Measurements from ENCODE around the gene LMO2. TPM values are rescaled to one million over a fixed set of nuclear protein-coding genes. Genes with fewer than 3 reads are reported as not detected.
A peak's percentile ranks its signal among the peaks of the same experiment; 100 is the strongest.

The LMO2 gene
- total and polyA plus RNA-seq, 2 donors (not counting 1 experiment from before 2014, with no cell fraction given), result 6.2 to 10.7 TPM

DNA sequence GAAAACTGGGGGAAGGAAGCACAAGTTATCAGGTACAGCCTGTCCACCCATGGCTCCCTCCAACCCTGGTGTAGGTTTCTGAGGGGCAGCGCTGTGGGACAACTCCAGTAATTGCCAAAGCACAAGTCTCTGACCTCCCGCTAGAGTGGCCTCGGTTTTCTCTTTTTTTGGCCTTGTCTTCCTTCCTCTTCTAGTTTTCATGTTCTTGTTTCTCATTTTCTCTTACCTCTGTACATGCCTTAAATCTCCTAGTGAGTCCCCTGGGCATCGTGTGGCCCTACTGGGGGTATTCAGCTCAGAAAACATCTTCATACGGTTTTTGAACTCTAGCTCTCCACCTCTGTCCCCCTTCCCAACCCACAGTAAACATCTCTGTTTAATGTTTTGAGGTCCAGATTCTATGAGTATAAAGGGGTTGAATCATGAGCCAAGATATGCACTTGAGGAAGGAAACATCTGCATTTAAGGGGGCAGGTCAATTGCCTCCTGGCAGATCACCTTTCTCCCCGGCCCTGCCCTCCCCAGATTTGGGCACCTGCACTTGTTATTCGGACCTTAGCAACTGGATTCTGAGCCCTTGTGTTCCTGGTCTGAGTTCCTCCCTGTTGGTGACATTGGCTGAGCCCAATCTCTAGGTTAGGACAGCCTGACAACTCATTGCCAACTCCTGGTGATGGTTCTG, 8.4 kb upstream of the LMO2 start:
- no peaks in the 10 kb centered on the region for H3K27me3 ChIP-seq (replicated peaks in 1 of 4; ENCODE audit: control extremely low read depth in 1 of 4, control insufficient read depth in 3 of 4, insufficient read depth in 4 of 4, low read length in 3 of 4)
- no peaks in the 10 kb centered on the region for H3K9me3 ChIP-seq (ENCODE audit: control extremely low read depth in 1 of 3, control insufficient read depth in 2 of 3, insufficient read depth in 1 of 3, low read length in 2 of 3)
- H3K36me3 ChIP-seq (replicated peaks in 1 of 2; ENCODE audit: control extremely low read depth in 1 of 2, control insufficient read depth in 1 of 2, extremely low read depth in 1 of 2, insufficient read depth in 2 of 2, low read length in 1 of 2), result no peaks in the 10 kb centered on the region
- ATAC-seq (ENCODE audit: low read depth), result peak; percentile 14
- Mint-ChIP-seq H3K4me1 (peaks cover 45% of the 10 kb centered on the region), H3K27ac (peak overlapping the region; percentile 53), H3K27me3 (no peaks in the 10 kb centered on the region), H3K9me3 (ENCODE audit: insufficient read depth) (no peaks in the 10 kb centered on the region), H3K4me3 (peak overlapping the region; percentile 59)
- H3K4me1 ChIP-seq (ENCODE audit: control insufficient read depth in 2 of 2, insufficient read depth in 2 of 2, low read length in 2 of 2), result peaks cover 38 to 41% of the 10 kb centered on the region in 2 donors
- H2AFZ ChIP-seq (ENCODE audit: insufficient read depth, low read depth, low read length, poor library complexity, severe bottlenecking), result peak overlapping the region; percentile 30
- peaks cover 8% of the 10 kb centered on the region for H3K79me2 ChIP-seq (ENCODE audit: control insufficient read depth, insufficient read depth, low read length)
- peak overlapping the region in 1 of 5 experiments; percentile 8 for H3K4me3 ChIP-seq (ENCODE audit: control extremely low read depth in 1 of 5, extremely low read depth in 1 of 5, insufficient read depth in 1 of 5, low read depth in 2 of 5, low read length in 4 of 5)
- ChIA-PET POLR2A (no interaction called here), CTCF (no interaction called here)
- no peak for TF ChIP-seq EZH2 (IDR thresholded peaks at IDR 0.05; ENCODE audit: borderline replicate concordance, insufficient read depth, low read depth, low read length, poor library complexity, severe bottlenecking)
- TF ChIP-seq, protein P1, sequence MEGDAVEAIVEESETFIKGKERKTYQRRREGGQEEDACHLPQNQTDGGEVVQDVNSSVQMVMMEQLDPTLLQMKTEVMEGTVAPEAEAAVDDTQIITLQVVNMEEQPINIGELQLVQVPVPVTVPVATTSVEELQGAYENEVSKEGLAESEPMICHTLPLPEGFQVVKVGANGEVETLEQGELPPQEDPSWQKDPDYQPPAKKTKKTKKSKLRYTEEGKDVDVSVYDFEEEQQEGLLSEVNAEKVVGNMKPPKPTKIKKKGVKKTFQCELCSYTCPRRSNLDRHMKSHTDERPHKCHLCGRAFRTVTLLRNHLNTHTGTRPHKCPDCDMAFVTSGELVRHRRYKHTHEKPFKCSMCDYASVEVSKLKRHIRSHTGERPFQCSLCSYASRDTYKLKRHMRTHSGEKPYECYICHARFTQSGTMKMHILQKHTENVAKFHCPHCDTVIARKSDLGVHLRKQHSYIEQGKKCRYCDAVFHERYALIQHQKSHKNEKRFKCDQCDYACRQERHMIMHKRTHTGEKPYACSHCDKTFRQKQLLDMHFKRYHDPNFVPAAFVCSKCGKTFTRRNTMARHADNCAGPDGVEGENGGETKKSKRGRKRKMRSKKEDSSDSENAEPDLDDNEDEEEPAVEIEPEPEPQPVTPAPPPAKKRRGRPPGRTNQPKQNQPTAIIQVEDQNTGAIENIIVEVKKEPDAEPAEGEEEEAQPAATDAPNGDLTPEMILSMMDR (IDR thresholded peaks at IDR 0.05), result no peak
- intact Hi-C loops (cut with micrococcal nuclease), result no loop called here
- peak; percentile 26 for DNase-seq
- H3K9ac ChIP-seq (ENCODE audit: low read length), result peak overlapping the region; percentile 2
- 18% methylated on average over 5 of the region's 7 CpGs for WGBS (ENCODE audit: insufficient coverage)
- peak overlapping the region; percentile 39 to 64 for H3K27ac ChIP-seq (ENCODE audit: low read length in 2 of 2)
- no peaks in the 10 kb centered on the region for H4K20me1 ChIP-seq (ENCODE audit: control insufficient read depth, insufficient read depth, low read length, poor library complexity, severe bottlenecking)
- H3K4me2 ChIP-seq (replicated peaks; ENCODE audit: low read depth, low read length, poor library complexity, severe bottlenecking), result peak overlapping the region; percentile 42

DNA sequence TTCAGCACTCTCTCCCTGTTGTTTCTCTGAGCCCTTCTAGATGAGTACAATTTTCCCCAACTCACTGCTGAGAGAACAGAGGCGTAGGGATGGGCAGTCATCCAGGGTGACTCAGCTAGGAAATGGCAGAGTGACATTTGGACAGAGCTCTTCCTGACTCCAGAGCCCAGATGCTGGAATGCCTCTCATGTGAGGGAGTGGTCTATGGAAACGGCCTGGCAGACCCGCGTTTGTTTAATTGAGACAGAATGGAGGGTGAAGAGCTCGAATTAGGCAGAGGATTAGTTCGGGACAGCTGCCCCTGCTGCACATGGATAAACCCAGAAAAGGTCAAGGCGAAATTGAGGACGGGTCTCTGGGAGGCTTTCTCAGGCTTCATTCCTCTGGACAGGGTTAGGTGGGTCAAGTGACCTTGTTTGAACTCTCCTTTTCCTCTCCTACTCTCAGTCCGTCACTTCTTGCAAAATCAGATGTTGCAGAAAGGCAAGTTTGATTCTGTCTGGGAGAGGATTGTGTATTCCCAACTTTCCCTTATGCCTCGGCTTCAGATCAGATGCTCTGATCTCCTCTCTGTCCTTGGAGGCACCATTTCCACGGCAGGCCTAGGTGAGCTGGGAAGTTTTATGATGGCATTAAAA, 7.6 kb upstream of the LMO2 start:
- Histone ChIP-seq H3K9me3 (ENCODE audit: control extremely low read depth in 1 of 3, control insufficient read depth in 2 of 3, insufficient read depth in 1 of 3, low read length in 2 of 3) (no peaks in the 10 kb centered on the region), H3K4me3 (ENCODE audit: control extremely low read depth in 1 of 5, extremely low read depth in 1 of 5, insufficient read depth in 1 of 5, low read depth in 2 of 5, low read length in 4 of 5) (peak overlapping the region in 1 of 5 experiments; percentile 8), H3K9ac (ENCODE audit: low read length) (no peak overlapping the region), H3K36me3 (replicated peaks in 1 of 2; ENCODE audit: control extremely low read depth in 1 of 2, control insufficient read depth in 1 of 2, extremely low read depth in 1 of 2, insufficient read depth in 2 of 2, low read length in 1 of 2) (no peaks in the 10 kb centered on the region), H3K79me2 (ENCODE audit: control insufficient read depth, insufficient read depth, low read length) (peaks cover 8% of the 10 kb centered on the region), H3K27ac (ENCODE audit: low read length in 2 of 2) (peak overlapping the region in 1 of 2 donors; percentile 64), H4K20me1 (ENCODE audit: control insufficient read depth, insufficient read depth, low read length, poor library complexity, severe bottlenecking) (no peaks in the 10 kb centered on the region), H3K27me3 (replicated peaks in 1 of 4; ENCODE audit: control extremely low read depth in 1 of 4, control insufficient read depth in 3 of 4, insufficient read depth in 4 of 4, low read length in 3 of 4) (no peaks in the 10 kb centered on the region), H3K4me1 (ENCODE audit: control insufficient read depth in 2 of 2, insufficient read depth in 2 of 2, low read length in 2 of 2) (peaks cover 46 to 48% of the 10 kb centered on the region in 2 donors), H3K4me2 (replicated peaks; ENCODE audit: low read depth, low read length, poor library complexity, severe bottlenecking) (peak overlapping the region; percentile 42), H2AFZ (ENCODE audit: insufficient read depth, low read depth, low read length, poor library complexity, severe bottlenecking) (peak overlapping the region; percentile 30)
- Mint-ChIP-seq H3K9me3 (ENCODE audit: insufficient read depth) (no peaks in the 10 kb centered on the region), H3K27me3 (no peaks in the 10 kb centered on the region), H3K4me3 (no peak overlapping the region), H3K27ac (peak overlapping the region; percentile 5), H3K4me1 (peaks cover 53% of the 10 kb centered on the region)
- TF ChIP-seq, protein P1 (IDR thresholded peaks at IDR 0.05), result no peak
- no peak for TF ChIP-seq EZH2 (IDR thresholded peaks at IDR 0.05; ENCODE audit: borderline replicate concordance, insufficient read depth, low read depth, low read length, poor library complexity, severe bottlenecking)
- ChIA-PET POLR2A (no interaction called here), CTCF (interaction anchor here (1.3 kb wide), 1 partner anchor 89 kb away, joined by 5 read pairs; no protein-coding TSS in a partner anchor)
- intact Hi-C loops (cut with micrococcal nuclease), result loop anchor here (5.0 kb wide), 1 partner anchor 42 kb away; no protein-coding TSS in a partner anchor
- ATAC-seq (ENCODE audit: low read depth) (no peak), DNase-seq (no peak)
- WGBS (ENCODE audit: insufficient coverage), result 84% methylated on average over 9 of the region's 11 CpGs
